Measurements from ENCODE around the gene BLOC1S2.

GRCh38 chr10:100293066-100293465 lies 6.6 kb upstream of the BLOC1S2 start:
- TF ChIP-seq CTCF (IDR thresholded peaks at IDR 0.05) (no peak), POLR2AphosphoS5 (IDR thresholded peaks at IDR 0.05) (no peak), POLR2A (IDR thresholded peaks at IDR 0.05) (no peak)

Data from transverse colon (tissue), 4 donors.